ENCODE data around the gene ZNF804A. TPM values are rescaled to one million over a fixed set of nuclear protein-coding genes. Genes with fewer than 3 reads are reported as not detected.

Gene ZNF804A
- under 1 TPM in 1 of 4 donors, not detected in 3; 0.19 TPM for total RNA-seq

GRCh38 chr2:184598316-184599053 lies at the start of gene ZNF804A:
TSS of gene ZNF804A (plus strand) at chr2:184598529. CDS start at chr2:184598960, 431 bp downstream.
- Histone ChIP-seq H3K36me3 (no peaks in the 10 kb centered on the region), H3K4me1 (peaks cover 0 to 24% (median 8%) of the 10 kb centered on the region in 3 donors), H3K27me3 (peaks cover 0 to 56% (median 3%) of the 10 kb centered on the region in 4 donors), H3K9me3 (no peaks in the 10 kb centered on the region), H3K4me3 (peak within 1 kb of the TSS; percentile 37 to 75 (median 47)), H3K27ac (peak within 1 kb of the TSS in 3 of 4 donors; percentile 45 to 75 (median 69))
- intact Hi-C loops (cut with DNase I): no loop called here
- 7% methylated on average over 14 of the region's 88 CpGs; no CpG with 5 or more reads in 1 of the 2 donors for WGBS, 2 donors
- DNase-seq: no peak
- TF ChIP-seq CTCF (IDR thresholded peaks at IDR 0.05): no peak
- peak in 1 of 4 donors; percentile 31 for TF ChIP-seq POLR2A (IDR thresholded peaks at IDR 0.05)

GRCh38 chr2:184549153-184549552 lies 49.2 kb upstream of the ZNF804A start:
- DNase-seq: no peak
- Histone ChIP-seq H3K27ac (no peak overlapping the region), H3K36me3 (no peaks in the 10 kb centered on the region), H3K4me3 (no peak overlapping the region), H3K9me3 (no peaks in the 10 kb centered on the region), H3K4me1 (no peaks in the 10 kb centered on the region), H3K27me3 (no peaks in the 10 kb centered on the region)
- 67 to 72% methylated on average over 2 of the region's 2 CpGs for WGBS, 2 donors
- intact Hi-C loops (cut with DNase I): no loop called here
- TF ChIP-seq POLR2A (IDR thresholded peaks at IDR 0.05) (no peak), CTCF (IDR thresholded peaks at IDR 0.05) (no peak)

GRCh38 chr2:184551626-184552025 lies 46.7 kb upstream of the ZNF804A start:
- intact Hi-C loops (cut with DNase I): no loop called here
- no peak for DNase-seq
- Histone ChIP-seq H3K27me3 (no peaks in the 10 kb centered on the region), H3K4me3 (no peak overlapping the region), H3K9me3 (no peaks in the 10 kb centered on the region), H3K36me3 (no peaks in the 10 kb centered on the region), H3K27ac (no peak overlapping the region), H3K4me1 (no peaks in the 10 kb centered on the region)
- WGBS, 2 donors: 60 to 86% methylated on average over 1 of the region's 1 CpG
- TF ChIP-seq POLR2A (IDR thresholded peaks at IDR 0.05) (no peak), CTCF (IDR thresholded peaks at IDR 0.05) (no peak)

- H3K27ac ChIP-seq: no peak overlapping the region
- H3K4me3 ChIP-seq: no peak overlapping the region
- H3K36me3 ChIP-seq: no peaks in the 10 kb centered on the region
These were observed 43.6 kb upstream of the ZNF804A start for GRCh38 chr2:184554736-184555135.

More at GRCh38 chr2:184554736-184555135, 43.6 kb upstream of the ZNF804A start:
- TF ChIP-seq POLR2A (IDR thresholded peaks at IDR 0.05) (no peak), CTCF (IDR thresholded peaks at IDR 0.05) (no peak)
- no peaks in the 10 kb centered on the region for H3K4me1 ChIP-seq
- no peaks in the 10 kb centered on the region for H3K27me3 ChIP-seq
- DNase-seq: no peak
- no peaks in the 10 kb centered on the region for H3K9me3 ChIP-seq
- intact Hi-C loops (cut with DNase I): no loop called here

All from esophagus squamous epithelium (tissue), 5 donors.